Activated naive CD8-positive, alpha-beta T cell treated with anti-CD3 and anti-CD28 coated beads, Interleukin-2, amount 50 U/mL, for 24 hours (primary cell): Measurements from ENCODE around the gene PHOX2A.

Source experiments
- ATAC-seq: fragments of 150-1000 bp; cut with Tn5 transposase; one replicate; pipeline ENCODE4 v1.10.0; 2021
- DNase-seq: peaks from one replicate; pipeline ENCODE4 v3.0.0; 2021
- H3K27ac Mint-ChIP-seq: one replicate; pipeline ENCODE4 v1.8.0; 2021; ENCODE audit warnings: mild to moderate bottlenecking, mixed read lengths
- H3K27me3 Mint-ChIP-seq: one replicate; pipeline ENCODE4 v1.8.0; 2021; ENCODE audit warnings: mixed read lengths
- H3K36me3 Mint-ChIP-seq: one replicate; pipeline ENCODE4 v1.8.0; 2021; ENCODE audit warnings: low read depth, mixed read lengths
- H3K4me1 Mint-ChIP-seq: one replicate; pipeline ENCODE4 v1.8.0; 2021; ENCODE audit warnings: mixed read lengths
- H3K4me3 Mint-ChIP-seq: one replicate; pipeline ENCODE4 v1.8.0; 2021; ENCODE audit warnings: mild to moderate bottlenecking, moderate library complexity, mixed read lengths
- H3K9me3 Mint-ChIP-seq: one replicate; pipeline ENCODE4 v1.8.0; 2021; ENCODE audit warnings: mixed read lengths

The PHOX2A gene

DNA sequence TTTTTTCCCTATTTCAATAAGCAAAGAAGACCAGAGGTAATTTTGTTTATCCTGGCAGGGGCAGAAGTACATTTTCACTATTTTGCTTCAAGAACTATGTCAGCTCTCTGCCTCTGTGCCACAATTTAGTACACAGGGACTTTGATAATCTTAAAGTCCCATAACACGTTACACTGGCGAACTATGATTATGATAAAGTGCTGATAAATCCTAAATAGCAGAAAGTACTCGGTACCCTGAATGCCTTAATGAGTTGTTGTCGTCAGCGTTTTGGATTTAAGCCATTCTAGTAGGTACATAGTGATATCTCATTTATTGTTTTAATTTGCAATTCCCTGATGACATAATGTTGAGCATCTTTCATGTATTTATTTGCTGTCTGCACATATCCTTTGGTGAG is 16.6 kb upstream of the PHOX2A start:
- Mint-ChIP-seq H3K27me3 (peaks cover 6% of the 10 kb centered on the region), H3K27ac (no peak overlapping the region), H3K36me3 (no peaks in the 10 kb centered on the region), H3K9me3 (no peaks in the 10 kb centered on the region), H3K4me3 (no peak overlapping the region), H3K4me1 (no peaks in the 10 kb centered on the region)
- ATAC-seq (no peak), DNase-seq (no peak)

GRCh38 chr11:72259490-72259889 is 15.5 kb upstream of the PHOX2A start:
- ATAC-seq: no peak
- H3K4me3 Mint-ChIP-seq: no peak overlapping the region
- no peaks in the 10 kb centered on the region for H3K9me3 Mint-ChIP-seq
- H3K36me3 Mint-ChIP-seq: no peaks in the 10 kb centered on the region
- no peak for DNase-seq
- peaks cover 6% of the 10 kb centered on the region for H3K27me3 Mint-ChIP-seq
- H3K4me1 Mint-ChIP-seq: no peaks in the 10 kb centered on the region
- H3K27ac Mint-ChIP-seq: no peak overlapping the region

DNA sequence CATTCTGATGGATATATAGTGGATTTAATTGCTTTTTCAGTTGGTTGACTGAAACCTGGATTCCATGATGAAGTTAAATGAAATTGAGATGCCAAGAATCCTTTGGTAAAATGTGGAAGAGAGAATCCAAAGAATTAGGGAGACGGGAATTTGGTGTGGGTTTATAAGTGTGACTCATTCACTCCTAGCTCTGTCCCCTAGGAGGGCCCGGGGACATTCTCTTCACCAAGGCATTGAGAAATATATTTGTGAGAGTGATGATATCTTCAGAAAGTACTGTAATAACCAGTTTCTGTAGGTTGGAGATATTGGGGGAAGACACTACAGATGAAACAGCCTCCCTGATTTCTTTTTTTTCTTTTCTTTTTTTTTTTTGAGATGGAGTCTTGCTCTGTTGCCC is 13.6 kb upstream of the PHOX2A start:
- Mint-ChIP-seq H3K27me3 (peaks cover 8% of the 10 kb centered on the region), H3K4me1 (no peaks in the 10 kb centered on the region), H3K36me3 (no peaks in the 10 kb centered on the region), H3K4me3 (no peak overlapping the region), H3K9me3 (no peaks in the 10 kb centered on the region), H3K27ac (no peak overlapping the region)
- ATAC-seq (no peak), DNase-seq (no peak)

DNA sequence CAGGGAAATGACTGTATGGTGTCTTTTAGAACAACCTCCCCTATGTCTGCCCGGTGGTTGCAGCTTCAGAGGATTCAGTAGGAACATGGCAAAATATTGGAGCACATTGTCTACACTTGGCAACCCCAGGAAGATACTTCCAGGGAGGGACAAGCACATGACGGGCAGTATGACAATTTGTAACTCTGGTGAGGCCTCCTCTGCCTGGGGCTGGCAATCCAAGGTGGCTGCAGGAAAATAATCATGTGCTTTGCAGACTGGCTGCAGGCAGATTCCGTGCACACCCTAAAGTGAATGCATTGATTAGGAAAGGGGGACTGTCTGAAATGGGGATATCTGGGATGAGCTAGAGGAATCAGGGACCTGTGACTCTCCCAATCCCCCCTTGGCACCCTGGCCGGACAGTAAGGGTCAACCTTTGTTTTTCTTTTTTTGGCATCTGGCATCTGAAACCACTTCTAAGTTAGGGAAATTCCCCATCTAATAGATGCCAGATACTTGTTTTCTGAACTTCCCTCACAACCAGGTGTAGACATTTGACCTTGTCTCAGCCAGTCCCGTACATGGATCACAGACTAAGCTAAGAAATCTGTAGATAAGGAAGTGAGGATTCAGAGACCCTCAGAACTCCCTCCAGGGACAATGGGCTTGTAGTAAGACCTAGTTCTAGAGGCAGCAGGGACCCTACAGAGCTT is 10.5 kb upstream of the PHOX2A start:
- Mint-ChIP-seq H3K36me3 (no peaks in the 10 kb centered on the region), H3K27ac (no peak overlapping the region), H3K27me3 (peaks cover 18% of the 10 kb centered on the region), H3K4me3 (no peak overlapping the region), H3K4me1 (no peaks in the 10 kb centered on the region), H3K9me3 (no peaks in the 10 kb centered on the region)
- no peak for DNase-seq
- ATAC-seq: no peak

DNA sequence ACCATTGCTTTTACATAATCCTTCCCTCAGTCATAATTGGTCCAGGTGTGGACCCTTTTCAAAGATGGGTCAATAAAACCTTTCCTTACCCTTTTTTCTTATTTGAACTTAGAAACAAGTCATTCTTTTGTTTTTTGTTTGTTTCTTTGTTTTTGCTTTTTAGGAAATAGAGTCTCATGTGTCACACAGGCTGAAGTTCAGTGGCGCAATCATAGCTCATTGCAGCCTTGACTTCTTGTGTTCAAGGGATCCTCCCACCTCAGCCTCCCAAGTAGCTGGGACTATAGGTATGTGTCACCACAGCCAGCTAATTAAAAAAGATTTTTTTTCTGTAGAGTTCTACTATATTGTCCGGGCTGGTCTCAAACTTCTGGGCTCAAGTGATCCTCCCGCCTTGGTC is 9.4 kb upstream of the PHOX2A start:
- Mint-ChIP-seq H3K4me3 (no peak overlapping the region), H3K4me1 (no peaks in the 10 kb centered on the region), H3K9me3 (no peaks in the 10 kb centered on the region), H3K27me3 (peaks cover 19% of the 10 kb centered on the region), H3K36me3 (no peaks in the 10 kb centered on the region), H3K27ac (no peak overlapping the region)
- no peak for ATAC-seq
- no peak for DNase-seq

GRCh38 chr11:72251614-72252013 is 7.6 kb upstream of the PHOX2A start:
- no peaks in the 10 kb centered on the region for H3K36me3 Mint-ChIP-seq
- H3K27me3 Mint-ChIP-seq: peaks cover 20% of the 10 kb centered on the region
- H3K4me1 Mint-ChIP-seq: no peaks in the 10 kb centered on the region
- no peaks in the 10 kb centered on the region for H3K9me3 Mint-ChIP-seq
- no peak overlapping the region for H3K4me3 Mint-ChIP-seq
- no peak overlapping the region for H3K27ac Mint-ChIP-seq
- no peak for DNase-seq
- no peak for ATAC-seq

- no peak for ATAC-seq
- H3K27ac Mint-ChIP-seq: no peak overlapping the region
- peaks cover 20% of the 10 kb centered on the region for H3K27me3 Mint-ChIP-seq
- no peaks in the 10 kb centered on the region for H3K36me3 Mint-ChIP-seq
- H3K4me1 Mint-ChIP-seq: no peaks in the 10 kb centered on the region
- no peak overlapping the region for H3K4me3 Mint-ChIP-seq
- no peak for DNase-seq
- H3K9me3 Mint-ChIP-seq: no peaks in the 10 kb centered on the region
These were observed 6.9 kb upstream of the PHOX2A start for GRCh38 chr11:72250661-72251464.

DNA sequence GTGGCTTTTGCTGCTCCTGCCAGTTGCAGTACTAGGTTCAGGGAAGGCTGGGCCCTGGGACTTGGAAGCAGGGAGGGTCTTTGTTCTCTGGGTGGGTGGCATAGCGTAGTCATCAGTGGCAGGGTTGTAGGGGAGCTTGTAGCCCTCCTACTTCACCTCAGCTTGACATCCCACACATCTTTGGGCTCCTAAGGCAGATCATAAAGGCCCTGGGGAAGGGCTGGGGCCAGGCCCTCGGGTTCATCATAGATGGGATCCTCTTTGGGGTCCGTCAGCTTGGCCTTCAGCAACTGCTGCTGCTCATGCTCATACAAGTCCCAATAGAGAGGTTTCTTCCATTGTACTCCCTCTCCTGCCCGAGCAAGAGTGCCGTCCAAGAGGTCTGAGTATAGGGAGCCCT is 6.0 kb upstream of the PHOX2A start:
- ATAC-seq (no peak), DNase-seq (no peak)
- no peaks in the 10 kb centered on the region for H3K9me3 Mint-ChIP-seq
- H3K27me3 Mint-ChIP-seq: peaks cover 21% of the 10 kb centered on the region
- H3K36me3 Mint-ChIP-seq: no peaks in the 10 kb centered on the region
- no peaks in the 10 kb centered on the region for H3K4me1 Mint-ChIP-seq
- no peak overlapping the region for H3K27ac Mint-ChIP-seq
- no peak overlapping the region for H3K4me3 Mint-ChIP-seq

GRCh38 chr11:72247584-72247983 is 3.6 kb upstream of the PHOX2A start:
- Mint-ChIP-seq H3K36me3 (no peaks in the 10 kb centered on the region), H3K27ac (no peak overlapping the region)
- no peak for ATAC-seq

DNA sequence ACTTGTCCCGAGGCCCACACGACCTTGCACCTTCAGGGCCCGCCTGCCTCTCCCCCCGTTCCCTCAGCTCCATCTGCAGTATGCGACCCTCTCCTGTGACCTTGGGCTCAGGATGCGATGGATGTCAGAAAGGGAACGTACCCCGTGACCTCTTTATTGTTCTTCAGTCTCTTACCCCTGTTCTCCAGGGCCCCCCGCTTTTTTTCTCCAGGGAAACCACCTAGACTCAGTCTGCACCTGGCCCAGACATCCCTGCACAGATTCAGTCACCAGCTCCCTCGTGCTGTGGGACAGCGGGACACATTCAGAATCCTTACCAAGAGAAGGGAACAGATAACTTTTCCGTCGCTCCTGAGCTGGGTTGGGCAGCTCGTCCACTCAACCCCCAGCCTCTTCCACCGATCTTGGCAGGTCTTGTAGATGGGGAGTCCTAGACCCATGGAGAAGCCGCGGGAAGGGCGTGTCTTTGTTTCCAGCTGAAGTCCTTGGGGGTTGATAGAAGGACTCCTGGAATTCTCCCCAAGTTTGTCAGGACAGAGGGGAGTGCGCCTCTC is 1.4 kb upstream of the PHOX2A start:
- DNase-seq: no peak
- no peak for ATAC-seq
- H3K36me3 Mint-ChIP-seq: no peaks in the 10 kb centered on the region
- no peak overlapping the region for H3K4me3 Mint-ChIP-seq
- H3K27me3 Mint-ChIP-seq: peaks cover 45% of the 10 kb centered on the region
- no peak overlapping the region for H3K27ac Mint-ChIP-seq
- no peaks in the 10 kb centered on the region for H3K9me3 Mint-ChIP-seq
- H3K4me1 Mint-ChIP-seq: peaks cover 13% of the 10 kb centered on the region

More at GRCh38 chr11:72247584-72247983, 3.6 kb upstream of the PHOX2A start:
- DNase-seq: no peak
- no peak overlapping the region for H3K4me3 Mint-ChIP-seq
- peaks cover 7% of the 10 kb centered on the region for H3K4me1 Mint-ChIP-seq
- peaks cover 31% of the 10 kb centered on the region for H3K27me3 Mint-ChIP-seq
- no peaks in the 10 kb centered on the region for H3K9me3 Mint-ChIP-seq

DNA sequence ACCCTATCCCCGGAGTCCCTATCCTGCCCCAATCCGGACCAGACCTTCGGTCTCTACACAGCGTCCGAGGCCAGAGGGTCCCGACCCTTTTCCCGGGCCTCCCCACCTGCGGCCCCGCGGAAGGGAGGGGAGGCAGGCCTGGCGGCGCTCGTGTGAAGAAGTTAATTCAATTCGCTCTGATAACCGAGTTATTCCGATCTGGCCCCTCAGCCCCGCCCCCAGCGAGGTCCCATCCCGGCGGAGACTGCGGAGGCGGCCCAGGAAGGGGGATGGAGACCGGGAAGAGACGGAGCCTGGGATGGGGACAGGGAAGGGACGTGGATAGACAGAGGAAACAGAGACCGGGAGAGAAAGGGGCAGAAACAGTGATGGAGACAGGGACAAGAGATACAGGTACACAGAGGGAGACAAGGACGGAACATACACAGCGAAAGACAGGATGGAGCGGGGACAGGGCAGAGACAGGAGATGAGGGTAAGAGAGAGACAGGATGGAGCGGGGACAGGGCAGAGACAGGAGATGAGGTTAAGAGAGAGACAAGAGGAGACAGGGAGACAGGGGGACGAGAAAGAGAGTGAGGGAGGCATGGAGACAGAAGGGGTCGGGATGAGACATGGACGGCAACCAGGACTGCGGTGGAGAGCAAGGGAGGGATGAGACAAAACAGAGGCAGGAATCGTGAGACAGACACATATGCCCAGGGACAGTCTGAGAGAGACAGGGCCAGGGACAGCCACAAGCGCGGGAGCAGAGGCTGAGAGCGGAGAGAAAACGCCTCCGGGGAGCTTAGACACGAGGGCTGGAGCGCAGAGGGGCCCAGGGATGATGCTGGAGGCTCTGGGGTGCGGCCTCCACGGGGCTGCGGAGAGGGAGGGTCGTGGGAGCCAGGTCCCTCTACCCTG is 636 bp upstream of the PHOX2A start:
- ATAC-seq (no peak), DNase-seq (no peak)
- Mint-ChIP-seq H3K9me3 (no peaks in the 10 kb centered on the region), H3K36me3 (no peaks in the 10 kb centered on the region), H3K4me1 (peaks cover 15% of the 10 kb centered on the region), H3K27ac (no peak overlapping the region), H3K27me3 (peaks cover 45% of the 10 kb centered on the region), H3K4me3 (no peak overlapping the region)

DNA sequence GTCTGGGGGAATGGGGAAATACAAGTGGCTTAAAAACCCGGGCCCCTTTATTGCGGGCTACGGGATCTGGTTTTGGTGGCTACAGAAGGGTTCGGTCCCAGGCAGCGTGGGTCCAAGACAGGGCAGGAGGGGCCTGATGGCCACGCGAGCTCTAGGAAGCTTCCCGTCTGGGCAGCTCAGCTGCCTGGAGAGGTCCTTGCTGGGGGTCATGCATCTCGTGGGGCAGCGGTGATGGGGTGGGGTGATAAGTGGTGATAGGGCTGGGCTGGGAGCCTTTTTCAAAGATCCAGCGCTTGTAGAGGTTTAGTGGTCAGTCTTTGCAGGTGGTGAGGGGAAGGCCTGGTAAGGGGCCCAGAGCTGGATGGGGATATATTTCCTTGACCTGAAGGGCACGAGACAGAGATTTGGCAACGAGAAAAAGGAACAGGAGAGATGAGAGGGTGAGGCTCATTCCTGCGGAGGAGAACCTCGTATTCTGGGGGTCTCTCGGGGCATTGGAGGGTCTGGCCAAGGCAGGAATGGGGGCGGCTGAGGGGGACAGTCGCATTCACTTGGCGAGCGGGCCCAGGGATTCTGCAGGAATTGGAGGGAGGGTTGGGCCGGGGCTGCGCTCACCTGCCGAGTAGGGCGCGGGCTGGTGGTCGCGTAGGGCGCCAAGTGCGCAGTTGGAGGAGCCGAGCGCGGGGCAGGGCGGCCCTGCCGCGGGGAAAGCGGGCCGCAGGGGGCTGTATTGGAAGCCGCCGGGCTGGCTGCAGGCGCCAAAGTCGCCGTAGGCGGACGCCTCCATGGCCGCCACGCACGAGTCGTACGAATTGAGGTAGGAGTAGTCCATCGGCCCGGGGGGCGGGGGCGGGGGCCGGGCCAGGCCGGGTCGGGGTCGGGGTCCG is 560 bp downstream of the PHOX2A start:
- H3K9me3 Mint-ChIP-seq: no peaks in the 10 kb centered on the region
- H3K4me1 Mint-ChIP-seq: peaks cover 22% of the 10 kb centered on the region
- DNase-seq (no peak), ATAC-seq (no peak)
- H3K27ac Mint-ChIP-seq: no peak overlapping the region
- H3K4me3 Mint-ChIP-seq: peak overlapping the region; percentile 1
- H3K36me3 Mint-ChIP-seq: peaks cover 3% of the 10 kb centered on the region
- peaks cover 52% of the 10 kb centered on the region for H3K27me3 Mint-ChIP-seq

- DNase-seq (no peak), ATAC-seq (no peak)
- Mint-ChIP-seq H3K27ac (no peak overlapping the region), H3K4me1 (peaks cover 22% of the 10 kb centered on the region), H3K36me3 (peaks cover 5% of the 10 kb centered on the region), H3K27me3 (peaks cover 51% of the 10 kb centered on the region), H3K4me3 (no peak overlapping the region), H3K9me3 (no peaks in the 10 kb centered on the region)
These were observed 1.8 kb downstream of the PHOX2A start for GRCh38 chr11:72242141-72242540.
